ENCODE data around the gene ISM2.

DNA sequence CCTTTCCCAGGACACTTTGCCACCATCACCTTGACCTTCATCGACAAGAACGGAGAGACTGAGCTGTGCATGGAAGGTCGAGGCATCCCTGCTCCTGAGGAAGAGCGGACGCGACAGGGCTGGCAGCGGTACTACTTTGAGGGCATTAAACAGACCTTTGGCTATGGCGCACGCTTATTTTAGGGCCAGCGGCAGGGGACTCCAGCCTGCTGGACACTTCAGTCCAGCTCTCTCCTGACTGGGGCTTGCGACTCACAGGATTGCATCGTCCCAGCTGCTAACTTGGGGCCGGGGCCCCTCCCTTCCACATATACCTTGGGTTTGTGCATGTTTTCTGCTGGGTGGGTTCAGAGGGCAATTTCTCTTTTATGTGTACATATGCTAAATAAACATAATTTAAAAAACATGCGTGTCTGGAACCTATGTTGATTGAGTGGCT is 29.5 kb downstream of the ISM2 start:
- TF ChIP-seq ZNF274 (IDR thresholded peaks at IDR 0.05; ENCODE audit: insufficient read depth, insufficient read length) (no peak), MEF2A (IDR thresholded peaks at IDR 0.05; ENCODE audit: insufficient read depth, low read depth, low read length) (no peak), ZZZ3 (IDR thresholded peaks at IDR 0.05; ENCODE audit: control insufficient read depth, insufficient read length, low read depth) (no peak), NR2C2 (IDR thresholded peaks at IDR 0.05; ENCODE audit: borderline replicate concordance, control insufficient read depth, insufficient read length, low read depth) (no peak), KDM1A (IDR thresholded peaks at IDR 0.05; ENCODE audit: borderline replicate concordance) (no peak), ZNF217 (IDR thresholded peaks at IDR 0.05) (no peak), TCF12 (IDR thresholded peaks at IDR 0.05; ENCODE audit: low read depth, low read length) (no peak), SUZ12 (IDR thresholded peaks at IDR 0.05; ENCODE audit: unreplicated experiment) (no peak), DPF2 (IDR thresholded peaks at IDR 0.05) (no peak), POLR2AphosphoS2 (IDR thresholded peaks at IDR 0.05; ENCODE audit: low read depth, low read length) (no peak), YY1 (IDR thresholded peaks at IDR 0.05; ENCODE audit: low read depth, low read length) (no peak), MXI1 (IDR thresholded peaks at IDR 0.05; ENCODE audit: low read depth, low read length) (no peak)
- TF ChIP-seq, protein P1, sequence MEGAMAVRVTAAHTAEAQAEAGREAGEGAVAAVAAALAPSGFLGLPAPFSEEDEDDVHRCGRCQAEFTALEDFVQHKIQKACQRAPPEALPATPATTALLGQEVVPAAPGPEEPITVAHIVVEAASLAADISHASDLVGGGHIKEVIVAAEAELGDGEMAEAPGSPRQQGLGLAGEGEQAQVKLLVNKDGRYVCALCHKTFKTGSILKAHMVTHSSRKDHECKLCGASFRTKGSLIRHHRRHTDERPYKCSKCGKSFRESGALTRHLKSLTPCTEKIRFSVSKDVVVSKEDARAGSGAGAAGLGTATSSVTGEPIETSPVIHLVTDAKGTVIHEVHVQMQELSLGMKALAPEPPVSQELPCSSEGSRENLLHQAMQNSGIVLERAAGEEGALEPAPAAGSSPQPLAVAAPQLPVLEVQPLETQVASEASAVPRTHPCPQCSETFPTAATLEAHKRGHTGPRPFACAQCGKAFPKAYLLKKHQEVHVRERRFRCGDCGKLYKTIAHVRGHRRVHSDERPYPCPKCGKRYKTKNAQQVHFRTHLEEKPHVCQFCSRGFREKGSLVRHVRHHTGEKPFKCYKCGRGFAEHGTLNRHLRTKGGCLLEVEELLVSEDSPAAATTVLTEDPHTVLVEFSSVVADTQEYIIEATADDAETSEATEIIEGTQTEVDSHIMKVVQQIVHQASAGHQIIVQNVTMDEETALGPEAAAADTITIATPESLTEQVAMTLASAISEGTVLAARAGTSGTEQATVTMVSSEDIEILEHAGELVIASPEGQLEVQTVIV (IDR thresholded peaks at IDR 0.05; ENCODE audit: borderline replicate concordance, partially characterized antibody): no peak
